Astrocyte (in vitro differentiated cells and primary cell): ENCODE results near the gene HTR2B.

Experiments
- CTCF ChIP-seq: IDR thresholded peaks from 2 replicates; pipeline ENCODE4 v1.5.1; 2011; ENCODE audit warnings: low read depth, mild to moderate bottlenecking, inconsistent platforms, low read length, moderate library complexity; ENCODE audit not compliant: insufficient read depth
- EZH2 ChIP-seq: IDR thresholded peaks from 2 replicates; pipeline ENCODE4 v1.6.1; 2012; ENCODE audit warnings: mild to moderate bottlenecking, low read length, inconsistent platforms; ENCODE audit not compliant: insufficient read depth

DNA sequence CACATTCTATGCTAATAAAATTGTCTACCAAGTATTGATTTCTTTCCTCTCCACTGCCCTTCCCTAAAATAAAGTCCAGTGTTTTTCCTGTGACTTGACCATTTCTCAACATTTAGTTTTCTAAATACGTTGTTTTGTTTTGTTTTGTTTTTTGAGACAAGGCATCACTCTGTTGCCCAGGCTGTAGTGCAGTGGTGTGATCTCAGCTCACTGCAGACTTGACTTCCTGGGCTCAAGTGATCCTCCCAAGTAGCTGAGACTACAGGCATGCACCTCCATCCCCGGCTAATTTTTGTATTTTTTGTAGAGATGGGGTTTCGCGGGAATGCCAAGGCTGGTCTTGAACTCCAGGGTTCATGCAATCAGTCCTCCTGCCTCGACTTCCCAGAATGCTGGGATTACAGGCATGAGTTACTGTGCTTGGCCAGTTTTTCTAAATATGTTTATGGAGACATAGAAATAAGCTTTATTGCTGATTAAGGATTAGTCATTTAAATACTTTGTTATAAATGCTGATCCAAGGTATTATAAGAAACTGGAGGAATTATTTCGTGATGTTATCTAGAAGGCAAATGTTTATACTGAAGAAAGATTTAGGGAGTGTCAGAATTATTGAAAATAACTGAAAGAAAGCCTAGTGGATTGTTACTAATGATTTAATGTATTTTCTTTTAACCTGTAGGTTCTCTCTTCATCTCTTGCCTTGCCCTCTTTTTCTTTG is 5.7 kb upstream of the HTR2B start:
- no peak for TF ChIP-seq CTCF
- TF ChIP-seq EZH2, result no peak
